Small intestine (tissue), 7 donors: Measurements from ENCODE around the gene FBXL16. TPM values are rescaled to one million over a fixed set of nuclear protein-coding genes. Genes with fewer than 3 reads are reported as not detected.
A peak's percentile ranks its signal among the peaks of the same experiment; 100 is the strongest.
"Not testable (repeated sequence)": the region's sequence is repeated elsewhere in the genome, so short reads cannot be mapped to it uniquely, and the experiment has no call there.

ENCODE experiments used
- DNase-seq, 2 donors: peaks; one replicate each; pipeline versions ENCODE4 v3.0.0 to v3.0.0-alpha.2; 2013
- FAIRE-seq: peaks from 2 replicates; lab custom pipeline; 2012; peaks lifted over from hg19 to GRCh38; lab: Jason Lieb, UNC
- H3K27ac ChIP-seq, 3 donors: one replicate each; pipeline ENCODE4 v1.5.1; 2013; ENCODE audit warnings: low read length in 2 of 3, mild to moderate bottlenecking in 2 of 3, control low read depth in 1 of 3, inconsistent platforms in 1 of 3, low read depth in 1 of 3, moderate library complexity in 1 of 3
- H3K27me3 ChIP-seq, 3 donors: one replicate each; pipeline ENCODE4 v1.6.1; 2013; ENCODE audit warnings: low read length in 3 of 3, inconsistent platforms in 1 of 3; ENCODE audit not compliant: control insufficient read depth in 3 of 3, insufficient read depth in 3 of 3
- H3K36me3 ChIP-seq, 3 donors: one replicate each; pipeline ENCODE4 v1.6.1; 2013; ENCODE audit warnings: low read length in 3 of 3, inconsistent platforms in 1 of 3, low read depth in 1 of 3, mild to moderate bottlenecking in 1 of 3, moderate library complexity in 1 of 3; ENCODE audit not compliant: control insufficient read depth in 3 of 3, insufficient read depth in 2 of 3
- H3K4me1 ChIP-seq, 3 donors: one replicate each; pipeline ENCODE4 v1.6.1; 2013; ENCODE audit warnings: low read length in 2 of 3, inconsistent platforms in 1 of 3, low read depth in 1 of 3, mild to moderate bottlenecking in 1 of 3, moderate library complexity in 1 of 3; ENCODE audit not compliant: control insufficient read depth in 3 of 3, insufficient read depth in 2 of 3
- H3K4me3 ChIP-seq, 3 donors: one replicate each; pipeline ENCODE4 v1.5.1; 2013; ENCODE audit warnings: low read length in 3 of 3, control low read depth in 1 of 3, inconsistent platforms in 1 of 3, low read depth in 1 of 3, mild to moderate bottlenecking in 1 of 3, moderate library complexity in 1 of 3
- H3K9me3 ChIP-seq, 2 donors: one replicate each; pipeline ENCODE4 v1.6.1; 2013; ENCODE audit warnings: low read depth in 1 of 2, low read length in 1 of 2; ENCODE audit not compliant: control insufficient read depth in 2 of 2, insufficient read depth in 1 of 2
- WGBS, 3 donors: extraction: QIAGEN DNeasy Blood & Tissue Kit; methylation state at CpG; one replicate each; pipeline ENCODE4 v1.1.7; 2013; 5-methylcytosine and 5-hydroxymethylcytosine counted together
- polyA plus RNA-seq, 4 donors: library from polyadenylated mRNA; stranded (reverse) in 3 of 4; unstranded in 1 of 4; fragments of 200-250 nt in 3 of 4; fragments of 120-200 nt in 1 of 4; gene quantifications; one replicate each; pipeline versions ENCODE4 v1.2.1 to v1.2.3, GENCODE V29; 2013
- donor health status: healthy with polysubstance abuse.
- donor health status: control.
- donor health status: control.
- donor health status: Bipolar disorder and iron deficiency.
- donor health status: healthy.

FBXL16 gene
- polyA plus RNA-seq, 4 donors, result 0.81 to 3.4 (median 1.2) TPM

DNA sequence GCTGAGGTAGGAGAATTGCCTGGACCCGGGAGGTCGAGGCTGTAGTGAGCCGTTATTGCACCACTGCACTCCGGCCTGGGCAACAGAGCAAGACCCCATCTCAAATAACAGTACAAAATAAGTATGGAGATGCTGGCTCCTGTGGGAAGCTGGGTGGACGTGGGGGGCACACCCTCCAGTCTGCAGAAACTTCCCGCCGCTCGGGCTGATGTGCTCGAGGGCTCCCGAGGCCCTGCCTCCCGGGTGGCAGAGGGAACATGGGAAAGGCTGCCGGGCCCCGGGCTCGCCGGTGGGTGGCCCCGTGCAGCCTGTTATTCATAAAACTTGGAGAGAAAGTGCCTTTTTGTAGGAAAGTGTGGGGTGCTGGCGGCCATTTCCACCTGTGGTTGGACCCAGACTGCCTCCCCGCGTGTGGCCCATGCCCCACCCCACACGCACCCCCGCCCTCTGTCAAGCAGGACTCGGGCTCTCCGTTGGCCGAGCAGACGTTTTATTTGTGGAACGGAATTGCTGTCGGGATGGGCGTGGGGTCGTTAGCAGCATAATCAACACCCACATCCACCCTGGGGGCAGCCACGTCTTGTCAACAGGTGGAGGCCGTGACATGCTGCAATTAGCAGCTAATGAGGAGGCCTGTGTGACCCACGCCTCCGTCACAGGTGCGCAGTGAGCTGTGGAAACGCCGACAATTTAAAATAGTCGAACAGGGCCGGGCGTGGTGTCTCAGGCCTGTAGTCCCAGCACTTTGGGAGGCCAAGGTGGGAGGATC is 42.6 kb upstream of the FBXL16 start:
- Histone ChIP-seq H3K9me3 (no peaks in the 10 kb centered on the region), H3K27ac (no peak overlapping the region), H3K36me3 (no peaks in the 10 kb centered on the region), H3K4me1 (peaks cover 0 to 3% (median 0%) of the 10 kb centered on the region in 3 donors), H3K27me3 (peaks cover 2 to 8% (median 6%) of the 10 kb centered on the region in 3 donors), H3K4me3 (no peak overlapping the region)
- DNase-seq (no peak), FAIRE-seq (no peak)
- WGBS, 3 donors, result 67 to 83% (median 73%) methylated on average over 39 of the region's 39 CpGs

DNA sequence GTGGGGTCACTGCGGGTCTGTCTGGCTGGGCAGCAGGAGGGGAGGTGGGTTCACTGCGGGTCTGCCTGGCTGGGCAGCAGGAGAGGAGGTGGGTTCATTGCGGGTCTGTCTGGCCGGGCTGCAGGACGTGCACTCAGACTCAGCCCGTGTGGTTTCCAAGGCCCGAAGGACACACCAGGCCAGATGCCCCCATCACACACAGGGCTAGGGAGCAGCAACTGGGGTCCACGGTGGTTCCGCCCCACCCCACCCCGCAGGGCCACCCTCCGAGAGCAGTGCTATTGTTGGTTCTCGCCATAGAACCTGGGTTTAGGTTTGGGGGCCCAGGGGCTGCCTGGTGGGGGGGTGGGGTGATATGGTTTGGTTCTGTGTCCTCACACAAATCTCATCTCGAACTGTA is 41.0 kb upstream of the FBXL16 start:
- no peaks in the 10 kb centered on the region for H3K4me1 ChIP-seq
- no peak for FAIRE-seq
- H3K27ac ChIP-seq, result no peak overlapping the region
- H3K9me3 ChIP-seq, result no peaks in the 10 kb centered on the region
- H3K36me3 ChIP-seq, result no peaks in the 10 kb centered on the region
- no peak for DNase-seq
- 72 to 84% (median 80%) methylated on average over 10 to 13 of the region's 13 CpGs for WGBS, 3 donors
- H3K4me3 ChIP-seq, result no peak overlapping the region
- peaks cover 2 to 6% (median 5%) of the 10 kb centered on the region in 3 donors for H3K27me3 ChIP-seq

DNA sequence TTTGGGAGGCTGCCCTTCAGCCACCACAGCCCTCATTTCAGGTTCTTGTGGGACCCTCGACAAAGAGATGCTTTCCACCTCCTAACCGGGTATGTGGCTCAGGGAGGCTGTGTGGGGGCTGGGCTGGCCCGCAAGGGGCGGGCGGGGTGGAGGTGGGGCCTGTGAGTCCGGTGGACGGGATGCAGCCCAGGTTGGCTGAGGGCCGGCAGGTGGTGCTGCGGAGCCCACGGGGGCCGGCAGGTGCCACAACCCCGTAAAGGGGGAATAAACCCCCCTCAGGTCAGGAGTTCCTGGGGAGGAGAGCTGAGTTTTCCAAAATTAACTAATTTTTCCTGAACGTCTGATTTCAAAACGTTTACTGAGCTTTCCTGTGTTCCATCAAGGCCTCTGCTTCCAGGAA is 40.1 kb upstream of the FBXL16 start:
- 2 to 5% (median 3%) methylated on average over 14 of the region's 14 CpGs for WGBS, 3 donors
- no peaks in the 10 kb centered on the region for H3K36me3 ChIP-seq
- FAIRE-seq, result no peak

DNA sequence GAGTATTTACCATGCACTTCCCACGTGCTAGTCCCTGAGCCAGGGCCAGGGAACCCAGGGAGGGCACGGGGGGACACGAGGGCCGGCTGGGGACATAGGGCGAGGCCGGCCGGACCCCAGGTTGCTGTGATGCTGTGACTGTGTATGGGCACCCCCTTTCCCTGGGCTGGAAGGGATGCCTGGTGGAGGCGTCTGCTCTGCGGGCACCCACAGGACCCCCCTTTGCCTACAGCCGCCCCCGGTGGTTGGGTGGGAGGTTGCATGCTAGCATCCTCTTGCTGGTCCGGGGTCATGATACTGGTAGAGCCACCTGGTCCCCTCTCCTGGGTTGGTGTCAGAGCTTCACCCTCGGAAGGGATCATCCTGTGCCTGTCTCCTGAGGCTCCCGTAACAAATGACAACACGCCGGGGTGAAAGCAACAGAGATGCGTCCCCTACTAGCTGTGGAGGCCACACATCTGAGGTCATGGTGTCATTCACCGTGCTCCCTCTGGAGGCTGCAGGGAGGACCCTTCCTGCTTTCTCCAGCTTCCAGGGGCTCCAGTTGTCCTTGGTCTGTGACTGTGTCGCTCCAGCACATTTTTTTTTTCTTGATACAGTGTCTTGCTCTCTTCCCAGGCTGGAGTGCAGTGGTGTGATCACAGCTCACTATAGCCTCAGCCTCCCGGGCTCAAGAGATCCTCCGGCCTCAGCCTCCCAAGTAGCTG is 38.3 kb upstream of the FBXL16 start:
- Histone ChIP-seq H3K27ac (no peak overlapping the region), H3K27me3 (no peaks in the 10 kb centered on the region), H3K4me3 (no peak overlapping the region), H3K9me3 (no peaks in the 10 kb centered on the region), H3K36me3 (peaks cover 0 to 7% (median 0%) of the 10 kb centered on the region in 3 donors), H3K4me1 (peaks cover 0 to 10% (median 3%) of the 10 kb centered on the region in 3 donors)
- DNase-seq (no peak), FAIRE-seq (no peak)
- 67 to 83% (median 81%) methylated on average over 15 to 21 of the region's 21 CpGs for WGBS, 3 donors

More for the DNA sequence above, 40.1 kb upstream of the FBXL16 start:
- no peak overlapping the region for H3K27ac ChIP-seq
- H3K27me3 ChIP-seq, result peaks cover 0 to 2% (median 0%) of the 10 kb centered on the region in 3 donors
- H3K9me3 ChIP-seq, result no peaks in the 10 kb centered on the region
- peak in 1 of 2 donors; percentile 62 for DNase-seq
- H3K4me1 ChIP-seq, result peaks cover 0 to 3% (median 0%) of the 10 kb centered on the region in 3 donors
- H3K4me3 ChIP-seq, result no peak overlapping the region

DNA sequence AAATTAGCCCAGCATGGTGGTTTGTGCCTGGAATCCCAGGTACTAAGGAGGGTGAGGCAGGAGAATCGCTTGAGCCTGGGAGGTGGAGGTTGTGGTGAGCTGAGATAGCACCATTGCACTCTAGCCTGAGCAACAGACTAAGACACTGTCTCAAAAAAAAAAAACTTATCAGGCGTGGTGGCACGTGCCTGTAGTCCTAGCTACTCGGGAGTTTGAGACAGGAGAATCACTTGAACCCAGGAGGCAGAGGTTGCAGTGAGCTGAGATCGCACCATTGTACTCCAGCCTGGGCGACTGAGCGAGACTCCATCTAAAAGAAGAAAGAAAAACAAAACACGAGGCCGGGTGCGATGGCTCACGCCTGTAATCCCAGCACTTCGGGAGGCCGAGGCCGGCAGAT is 37.3 kb upstream of the FBXL16 start:
- not testable (repeated sequence) for DNase-seq, H3K9me3 ChIP-seq, H3K4me3 ChIP-seq, H3K27ac ChIP-seq, FAIRE-seq, H3K27me3 ChIP-seq
- WGBS, 3 donors, result 74 to 82% (median 82%) methylated on average over 12 to 14 of the region's 14 CpGs
- Histone ChIP-seq H3K36me3 (peaks cover 0 to 14% (median 0%) of the 10 kb centered on the region in 3 donors), H3K4me1 (peaks cover 0 to 10% (median 3%) of the 10 kb centered on the region in 3 donors)

DNA sequence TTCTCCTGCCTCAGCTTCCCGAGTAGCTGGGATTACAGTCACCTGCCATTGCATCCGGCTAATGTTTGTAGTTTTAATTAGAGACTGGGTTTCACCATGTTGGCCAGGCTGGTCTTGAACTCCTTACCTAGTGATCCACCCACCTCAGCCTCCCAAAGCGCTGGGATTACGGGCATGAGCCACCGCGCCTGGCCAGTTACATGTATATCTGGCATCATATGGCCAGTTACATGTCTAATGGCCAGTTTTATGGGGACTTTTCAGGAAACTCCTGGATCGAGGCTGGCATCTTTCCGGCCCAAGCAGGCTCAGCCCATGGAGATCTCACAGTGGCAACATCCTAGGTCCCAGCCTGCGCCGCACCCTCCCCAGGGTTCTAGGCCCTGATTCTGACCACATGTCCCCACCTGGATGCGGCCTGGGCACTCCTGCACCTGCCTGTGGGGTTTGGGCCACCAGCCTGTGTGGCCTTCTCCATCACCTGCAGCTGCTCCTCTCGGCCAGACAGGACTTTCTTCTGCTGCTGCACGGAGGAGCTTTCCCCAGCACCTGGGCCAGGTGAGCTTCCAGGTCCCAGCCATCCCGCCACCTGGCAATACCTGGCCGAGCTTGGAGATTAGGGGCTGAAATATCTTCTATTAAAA is 36.5 kb upstream of the FBXL16 start:
- Histone ChIP-seq H3K27ac (no peak overlapping the region), H3K4me3 (no peak overlapping the region), H3K36me3 (peaks cover 0 to 22% (median 2%) of the 10 kb centered on the region in 3 donors), H3K27me3 (no peaks in the 10 kb centered on the region), H3K9me3 (no peaks in the 10 kb centered on the region), H3K4me1 (peaks cover 0 to 10% (median 3%) of the 10 kb centered on the region in 3 donors)
- WGBS, 3 donors, result 83 to 91% (median 83%) methylated on average over 15 of the region's 15 CpGs
- no peak for FAIRE-seq
- DNase-seq, result no peak

DNA sequence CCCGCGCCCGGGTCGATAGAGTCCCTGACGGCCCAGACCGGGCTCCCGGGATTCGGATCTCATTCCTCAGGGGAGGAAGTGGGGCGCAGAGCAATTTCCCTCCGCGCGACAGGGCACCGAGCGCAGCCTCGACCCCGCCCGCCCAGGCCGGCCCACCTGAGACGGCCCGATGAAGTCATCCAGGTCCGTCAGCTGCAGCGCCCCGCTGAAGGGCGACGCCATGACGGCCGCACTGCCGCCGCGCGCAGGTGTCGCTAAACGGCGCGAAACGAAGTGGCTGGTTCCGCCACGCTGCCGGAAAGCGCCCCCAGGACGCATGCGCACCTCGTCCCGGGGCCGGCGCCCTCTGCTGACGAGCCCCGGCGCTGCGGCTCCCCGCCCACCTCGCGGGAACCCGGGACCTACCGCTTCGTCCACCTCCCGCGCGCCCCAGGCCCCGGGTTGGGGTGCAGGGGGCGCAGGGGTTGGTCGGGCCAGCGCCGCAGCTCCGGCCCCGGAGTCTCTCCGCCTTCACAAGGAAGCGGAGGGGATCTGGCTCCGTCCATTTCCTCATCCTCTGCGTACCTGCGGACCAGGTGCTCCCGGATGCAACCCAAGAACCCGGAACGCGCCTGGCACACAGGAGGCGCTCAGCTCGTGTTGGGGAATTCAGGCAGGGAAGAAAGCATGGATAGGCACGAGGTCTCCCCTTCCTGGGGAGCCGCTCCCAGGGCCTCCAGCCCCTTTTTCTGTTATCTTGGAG is 35.3 kb upstream of the FBXL16 start, which contains the start of gene CIAO3:
Gene CIAO3 (minus strand): TSS at position 234 of the 742 bp plus-strand sequence. CDS start 12 bp downstream, at position 222.
- Histone ChIP-seq H3K4me3 (peak within 1 kb of the TSS; percentile 70 to 96 (median 96)), H3K4me1 (peaks cover 0 to 10% (median 3%) of the 10 kb centered on the region in 3 donors), H3K27me3 (no peaks in the 10 kb centered on the region), H3K27ac (peak within 1 kb of the TSS; percentile 15 to 79 (median 72)), H3K36me3 (peaks cover 0 to 34% (median 3%) of the 10 kb centered on the region in 3 donors), H3K9me3 (no peaks in the 10 kb centered on the region)
- WGBS, 3 donors, result 0 to 1% (median 0%) methylated on average over 67 to 79 of the region's 79 CpGs
- DNase-seq (peak; percentile 89 to 96), FAIRE-seq (no peak)
